Measurements from ENCODE around the gene NECAB3.
"Not testable (repeated sequence)": the region's sequence is repeated elsewhere in the genome, so short reads cannot be mapped to it uniquely, and the experiment has no call there.

The NECAB3 gene, protein sequence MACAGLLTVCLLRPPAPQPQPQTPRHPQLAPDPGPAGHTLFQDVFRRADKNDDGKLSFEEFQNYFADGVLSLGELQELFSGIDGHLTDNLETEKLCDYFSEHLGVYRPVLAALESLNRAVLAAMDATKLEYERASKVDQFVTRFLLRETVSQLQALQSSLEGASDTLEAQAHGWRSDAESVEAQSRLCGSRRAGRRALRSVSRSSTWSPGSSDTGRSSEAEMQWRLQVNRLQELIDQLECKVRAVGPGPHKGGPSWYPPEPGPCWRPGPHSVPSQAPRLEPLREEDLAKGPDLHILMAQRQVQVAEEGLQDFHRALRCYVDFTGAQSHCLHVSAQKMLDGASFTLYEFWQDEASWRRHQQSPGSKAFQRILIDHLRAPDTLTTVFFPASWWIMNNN

GRCh38 chr20:33674294-33675135 is at the start of gene NECAB3:
Gene NECAB3 (minus strand): TSS chr20:33674428. CDS start chr20:33674352, 76 bp downstream.
- DNase-seq, result peak; percentile 62

DNA sequence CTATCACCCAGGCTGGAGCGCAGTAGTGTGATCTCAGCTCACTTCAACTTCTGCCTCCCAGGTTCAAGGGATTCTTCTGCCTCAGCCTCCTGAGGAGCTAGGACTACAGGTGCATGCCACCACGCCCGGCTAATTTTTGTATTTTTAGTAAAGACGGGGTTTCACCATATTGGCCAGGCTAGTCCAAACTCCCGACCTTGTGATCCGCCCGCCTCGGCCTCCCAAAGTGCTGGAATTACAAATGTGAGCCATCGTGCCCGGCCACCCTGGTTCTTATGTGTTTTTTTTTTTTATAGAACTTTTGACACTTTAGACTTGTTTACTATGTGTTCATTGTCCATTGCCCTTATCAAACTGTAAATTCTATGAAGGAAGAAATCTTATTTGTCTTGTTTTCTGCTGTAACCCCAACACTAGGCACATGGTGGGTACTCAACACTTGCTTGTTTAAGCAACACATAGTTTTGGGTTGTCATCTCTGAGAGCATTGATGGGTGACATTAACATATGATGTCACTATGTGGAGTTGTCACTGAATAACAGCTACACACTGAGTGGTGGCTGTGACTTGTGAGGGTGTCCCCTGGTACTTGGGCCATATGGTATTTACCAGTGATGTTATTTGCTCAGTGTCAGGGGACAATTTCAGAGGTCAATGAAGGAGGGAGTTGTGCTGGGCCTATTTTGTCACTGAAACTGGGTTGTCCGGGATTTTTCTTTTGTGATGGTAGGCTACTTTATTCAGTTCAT is 47.3 kb upstream of the NECAB3 start:
- DNase-seq, result no peak

GRCh38 chr20:33719989-33720709 is 45.9 kb upstream of the NECAB3 start, which contains the start of gene PXMP4:
Gene PXMP4 (minus strand): TSS chr20:33720310. CDS start chr20:33720207, 103 bp downstream.
- DNase-seq, result peak; percentile 77

DNA sequence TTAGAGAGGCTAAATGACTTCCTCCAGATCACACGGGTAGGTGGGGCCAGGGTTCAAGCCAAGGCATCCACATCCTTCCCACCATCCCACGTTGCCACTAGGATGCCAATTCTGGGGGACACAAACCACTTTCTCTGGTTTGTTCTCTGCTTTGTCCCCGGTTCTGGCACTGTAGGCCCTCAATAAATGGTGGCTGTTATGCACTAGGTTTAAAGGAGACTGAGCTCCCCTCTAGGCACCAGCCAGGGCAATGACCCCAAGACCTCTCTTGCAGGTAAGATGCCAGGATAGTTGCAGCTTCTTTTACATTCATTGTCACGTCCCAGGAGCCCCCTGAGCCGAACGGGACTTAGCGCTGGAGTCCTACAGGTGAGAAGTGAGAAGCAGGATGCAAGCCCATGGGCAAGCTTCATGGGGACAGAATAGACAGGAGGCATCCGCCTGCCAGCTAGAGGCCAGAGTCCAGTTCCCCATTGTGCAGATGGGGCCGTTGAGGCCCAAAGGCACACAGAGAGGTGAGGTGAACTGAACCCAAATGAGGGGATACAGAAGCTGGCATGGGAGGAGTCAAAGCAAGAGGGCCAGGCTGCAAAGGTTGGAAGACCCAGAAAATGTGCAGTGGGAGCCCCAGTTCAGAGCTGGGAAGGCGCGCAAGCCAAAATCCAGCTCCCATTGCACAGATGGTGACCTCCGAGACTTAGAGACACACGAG is 45.2 kb upstream of the NECAB3 start:
- DNase-seq, result no peak

- DNase-seq, result no peak
These were observed 42.3 kb upstream of the NECAB3 start for GRCh38 chr20:33716498-33716897.

- no peak for DNase-seq
These were observed 39.7 kb upstream of the NECAB3 start for GRCh38 chr20:33713865-33714367.

GRCh38 chr20:33711446-33711738 is 37.2 kb upstream of the NECAB3 start:
- DNase-seq, result no peak

DNA sequence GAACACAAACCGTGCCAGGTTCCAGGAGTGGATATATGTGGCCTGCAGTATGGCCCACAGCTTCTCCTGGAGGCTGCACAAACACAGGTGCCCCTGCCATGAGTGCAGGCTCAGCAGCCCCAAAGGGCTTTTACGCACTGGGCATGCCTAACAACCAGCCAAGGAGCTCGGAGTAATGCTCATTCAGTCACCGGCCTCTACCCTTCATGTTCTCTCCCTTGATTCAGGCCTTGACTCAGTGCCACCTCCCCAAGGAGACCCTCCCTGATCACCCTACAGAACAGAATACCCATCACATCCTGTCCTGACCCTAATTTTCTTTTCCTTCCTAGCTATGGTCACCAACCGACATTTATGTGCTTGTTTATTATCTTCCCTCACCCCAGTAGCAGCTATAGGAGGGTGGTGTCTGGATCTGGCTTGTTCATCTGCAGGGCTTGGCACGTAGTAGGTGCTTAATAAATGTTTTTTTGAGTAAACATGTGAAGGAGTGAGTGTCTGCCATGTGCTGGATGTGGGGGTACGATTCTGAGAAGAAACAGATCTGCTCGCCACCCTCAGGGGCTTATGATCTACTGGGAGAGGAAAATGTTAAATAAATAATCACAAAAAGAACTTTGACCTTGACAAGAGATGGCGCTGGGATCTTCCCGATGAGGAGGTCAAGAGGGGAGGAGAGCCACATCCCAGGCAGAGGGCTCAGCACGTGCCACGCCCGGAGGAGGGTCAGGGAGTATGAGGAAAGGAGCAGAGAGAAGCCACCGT is 36.6 kb upstream of the NECAB3 start:
- DNase-seq, result no peak

GRCh38 chr20:33709905-33710541 is 35.8 kb upstream of the NECAB3 start:
- DNase-seq, result no peak

DNA sequence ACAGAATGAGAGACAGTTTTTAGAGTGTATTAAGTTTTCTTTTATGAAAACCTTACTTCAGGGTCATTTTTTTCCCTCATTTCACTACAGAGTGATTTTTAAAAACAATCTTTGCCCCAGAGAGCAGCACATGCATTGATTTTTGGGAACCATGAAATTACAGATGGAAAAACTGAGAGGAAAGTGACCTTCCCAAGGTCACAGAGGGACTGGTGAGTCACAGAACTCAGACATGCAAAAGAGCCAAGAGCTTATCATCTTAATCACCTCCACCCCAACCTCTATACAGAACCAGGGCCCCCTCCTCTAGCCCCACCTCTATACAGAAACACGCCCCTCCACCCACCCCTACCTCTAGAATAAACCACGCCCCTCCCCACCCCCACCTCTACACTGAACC is 35.2 kb upstream of the NECAB3 start:
- no peak for DNase-seq

GRCh38 chr20:33707668-33708067 is 33.4 kb upstream of the NECAB3 start:
- DNase-seq, result no peak

DNA sequence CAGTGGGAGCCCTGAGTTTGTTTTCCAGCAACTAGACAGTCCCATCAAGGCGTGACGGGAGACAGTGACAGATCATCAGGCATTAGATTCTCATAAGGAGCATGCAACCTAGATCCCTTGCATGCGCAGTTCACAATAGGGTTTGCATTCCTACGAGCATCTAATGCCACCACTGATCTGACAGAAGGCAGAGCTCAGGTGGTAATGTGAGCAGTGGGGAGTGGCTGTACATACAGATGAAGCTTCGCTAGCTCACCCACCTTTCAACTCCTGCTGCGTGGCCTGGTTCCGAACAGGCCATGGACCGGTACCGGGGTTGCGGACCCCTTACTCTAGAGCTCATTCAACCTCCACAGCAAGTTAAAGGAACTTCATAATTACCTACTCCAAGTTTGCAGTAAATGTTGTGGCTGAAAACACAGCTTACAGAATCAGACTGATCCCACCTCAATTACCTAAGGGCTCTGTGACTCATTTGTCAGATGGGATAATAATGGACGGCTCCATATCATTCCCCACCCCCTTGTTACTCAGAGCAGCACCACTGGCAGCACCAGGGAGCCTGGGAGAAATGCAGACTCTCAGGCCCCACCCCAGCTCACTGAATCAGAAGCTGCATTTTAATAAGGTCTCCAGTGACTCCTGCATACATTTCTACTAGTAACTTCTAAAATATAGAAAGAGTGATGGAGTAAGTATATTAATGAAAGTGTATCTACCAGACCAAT is 30.1 kb upstream of the NECAB3 start:
- DNase-seq, result no peak

- no peak for DNase-seq
These were observed 29.4 kb upstream of the NECAB3 start for GRCh38 chr20:33703498-33704137.

DNA sequence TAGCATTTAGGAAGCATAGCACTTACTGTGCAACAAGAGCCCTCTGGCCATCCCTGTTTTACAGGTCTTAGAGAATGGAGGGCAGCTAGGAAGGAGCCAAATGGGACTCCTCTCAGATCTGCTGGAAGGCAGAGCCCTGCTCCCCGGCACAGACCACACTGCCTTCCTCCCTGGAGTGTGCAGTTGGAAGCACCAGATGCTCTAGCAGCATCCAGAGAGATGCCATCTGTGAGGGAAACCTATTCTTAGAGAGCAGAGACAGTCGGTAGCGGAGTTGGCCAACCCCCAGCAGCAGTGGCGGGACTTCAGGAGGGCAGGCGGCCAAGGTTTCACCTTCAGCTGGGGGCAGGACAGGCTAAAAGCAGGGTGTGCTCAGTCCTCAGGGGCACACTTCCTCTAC is 28.6 kb upstream of the NECAB3 start:
- no peak for DNase-seq

DNA sequence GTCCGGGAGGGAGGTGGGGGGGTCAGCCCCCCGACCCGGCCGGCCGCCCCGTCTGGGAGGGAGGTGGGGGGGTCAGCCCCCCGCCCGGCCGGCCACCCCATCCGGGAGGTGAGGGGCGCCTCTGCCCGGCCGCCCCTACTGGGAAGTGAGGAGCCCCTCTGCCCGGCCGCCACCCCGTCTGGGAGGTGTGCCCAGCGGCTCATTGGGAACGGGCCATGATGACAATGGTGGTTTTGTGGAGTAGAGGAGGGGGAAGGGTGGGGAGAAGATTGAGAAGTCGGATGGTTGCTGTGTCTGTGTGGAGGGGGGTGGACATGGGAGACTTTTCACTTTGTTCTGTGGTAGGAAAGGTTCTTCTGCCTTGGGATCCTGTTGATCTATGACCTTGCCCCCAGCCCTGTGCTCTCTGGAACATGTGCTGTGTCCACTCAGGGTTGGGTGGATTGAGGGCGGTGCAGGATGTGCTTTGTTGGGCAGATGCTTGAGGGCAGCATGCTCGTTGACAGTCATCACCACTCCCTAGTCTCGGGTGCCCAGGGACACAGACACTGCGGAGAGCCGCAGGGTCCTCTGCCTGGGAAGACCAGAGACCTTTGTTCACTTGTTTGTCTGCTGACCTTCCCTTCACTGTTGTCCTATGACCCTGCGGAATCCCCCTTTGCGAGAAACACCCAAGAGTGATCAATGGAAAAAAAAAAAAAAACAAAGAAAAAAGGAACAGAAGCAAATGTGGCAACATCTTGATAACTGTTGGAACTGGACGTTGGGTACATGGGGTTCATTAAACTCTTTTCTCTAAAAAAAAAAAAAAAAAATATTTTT is 27.6 kb upstream of the NECAB3 start:
- DNase-seq, result no peak

- DNase-seq, result not testable (repeated sequence)
These were observed 26.6 kb upstream of the NECAB3 start for GRCh38 chr20:33700696-33701441.

DNA sequence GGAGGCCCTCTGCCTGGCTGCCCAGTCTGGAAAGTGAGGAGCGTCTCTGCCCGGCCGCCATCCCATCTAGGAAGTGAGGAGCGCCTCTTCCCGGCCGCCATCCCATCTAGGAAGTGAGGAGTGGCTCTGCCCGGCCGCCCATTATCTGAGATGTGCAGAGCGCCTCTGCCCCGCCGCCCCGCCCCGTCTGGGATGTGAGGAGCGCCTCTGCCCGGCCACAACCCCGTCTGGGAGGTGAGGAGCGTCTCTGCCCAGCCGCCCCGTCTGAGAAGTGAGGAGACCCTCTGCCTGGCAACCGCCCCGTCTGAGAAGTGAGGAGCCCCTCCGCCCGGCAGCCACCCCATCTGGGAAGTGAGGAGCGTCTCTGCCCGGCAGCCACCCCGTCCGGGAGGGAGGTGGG is 24.7 kb upstream of the NECAB3 start:
- DNase-seq, result not testable (repeated sequence)

GRCh38 chr20:33697129-33697528 is 22.9 kb upstream of the NECAB3 start:
- no peak for DNase-seq

Measured in stimulated activated CD4-positive, alpha-beta T cell treated with anti-CD3 and anti-CD28 coated beads, Interleukin-4, amount 100 ng/mL, for 1 hour (primary cell).